Activated CD8-positive, alpha-beta memory T cell treated with anti-CD3 and anti-CD28 coated beads, Interleukin-2, amount 50 U/mL, for 4 hours (primary cell): Measurements from ENCODE around the gene RSPH1.

ENCODE experiments used
- DNase-seq: peaks from one replicate; pipeline ENCODE4 v3.0.0-alpha.2; 2020

RSPH1 gene

GRCh38 chr21:42423685-42424084 is 72.3 kb downstream of the RSPH1 start:
- no peak for DNase-seq

GRCh38 chr21:42423197-42423675 is 72.8 kb downstream of the RSPH1 start:
- no peak for DNase-seq
